K562 (cell line): ENCODE results near the gene CMPK1. TPM values are rescaled to one million over a fixed set of nuclear protein-coding genes. Genes with fewer than 3 reads are reported as not detected.
A peak's percentile ranks its signal among the peaks of the same experiment; 100 is the strongest.

ENCODE experiments used
- CAMTA2 ChIP-seq: fragments of 250-450 bp; sonication (Bioruptor Pico); conservative IDR thresholded peaks from 2 replicates; pipeline ENCODE4 v1.5.1; 2022
- CHD1 ChIP-seq: fragments of 200-600 bp; sonication (generic); IDR thresholded peaks from one replicate; pipeline ENCODE4 v1.6.1; 2012; ENCODE audit warnings: mild to moderate bottlenecking, moderate library complexity, low read length, inconsistent platforms
- E4F1 ChIP-seq: fragments of 250-450 bp; sonication (Bioruptor Pico); IDR thresholded peaks from 2 replicates; pipeline ENCODE4 v1.5.0; 2021; ENCODE audit warnings: mild to moderate bottlenecking, borderline replicate concordance
- EP400 ChIP-seq: fragments of 450-650 bp; IDR thresholded peaks from 2 replicates; pipeline ENCODE4 v1.6.1; 2017; ENCODE audit warnings: antibody characterized with exemption, mild to moderate bottlenecking, moderate library complexity
- GABPB1 ChIP-seq: sonication (generic); formaldehyde crosslinking; IDR thresholded peaks from 2 replicates; pipeline ENCODE4 v1.8.0; 2022; ENCODE audit warnings: mild to moderate bottlenecking, missing genetic modification reagents
- HEY1 ChIP-seq: fragments of 250-450 bp; sonication (Bioruptor Pico); IDR thresholded peaks from 2 replicates; pipeline ENCODE4 v1.5.0; 2020; ENCODE audit warnings: mild to moderate bottlenecking, moderate library complexity, borderline replicate concordance
- HMGXB4 ChIP-seq: sonication (generic); formaldehyde crosslinking; IDR thresholded peaks from 2 replicates; pipeline ENCODE4 v1.8.1; 2023; ENCODE audit warnings: mild to moderate bottlenecking, missing genetic modification reagents
- HOXB6 ChIP-seq: fragments of 250-450 bp; sonication (Bioruptor Pico); IDR thresholded peaks from 2 replicates; pipeline ENCODE4 v1.5.1; 2022; ENCODE audit warnings: mild to moderate bottlenecking, borderline replicate concordance
- ILF3 ChIP-seq: fragments of 450-650 bp; IDR thresholded peaks from 2 replicates; pipeline ENCODE4 v1.6.1; 2018; ENCODE audit warnings: antibody characterized with exemption, mild to moderate bottlenecking, moderate library complexity, borderline replicate concordance
- KLF13 ChIP-seq: fragments of 450-650 bp; IDR thresholded peaks from 2 replicates; pipeline ENCODE4 v1.6.1; 2016; ENCODE audit warnings: missing genetic modification characterization, low read depth, mild to moderate bottlenecking, missing compliant biosample characterization, moderate library complexity, borderline replicate concordance
- MTA3 ChIP-seq: fragments of 450-650 bp; formaldehyde crosslinking; IDR thresholded peaks from 2 replicates; pipeline ENCODE4 v1.6.1; 2017; ENCODE audit warnings: mild to moderate bottlenecking, borderline replicate concordance
- NFIC ChIP-seq: fragments of 450-650 bp; IDR thresholded peaks from 2 replicates; pipeline ENCODE4 v1.6.1; 2017; ENCODE audit warnings: mild to moderate bottlenecking, inconsistent platforms
- PHF20 ChIP-seq: fragments of 450-650 bp; IDR thresholded peaks from 2 replicates; pipeline ENCODE4 v1.6.1; 2018; ENCODE audit not compliant: partially characterized antibody
- POLR3G ChIP-seq: IDR thresholded peaks from 2 replicates; pipeline ENCODE4 v1.6.1; 2011; ENCODE audit not compliant: insufficient read length, insufficient replicate concordance; ENCODE audit errors: extremely low read depth
- RUNX1 ChIP-seq: sonication (generic); IDR thresholded peaks from 2 replicates; pipeline ENCODE4 v1.6.1; 2016; ENCODE audit warnings: antibody characterized with exemption, low read depth
- SMARCA5 ChIP-seq: fragments of 450-650 bp; IDR thresholded peaks from 2 replicates; pipeline ENCODE4 v1.6.1; 2016
- TAL1 ChIP-seq: fragments of 450-650 bp; IDR thresholded peaks from 2 replicates; pipeline ENCODE4 v1.6.1; 2016; ENCODE audit warnings: mild to moderate bottlenecking
- TFAM ChIP-seq: fragments of 250-450 bp; sonication (Bioruptor Pico); conservative IDR thresholded peaks from 2 replicates; pipeline ENCODE4 v1.5.0; 2021; ENCODE audit warnings: mild to moderate bottlenecking, moderate library complexity
- XRCC3 ChIP-seq: fragments of 450-650 bp; IDR thresholded peaks from 2 replicates; pipeline ENCODE4 v1.6.1; 2017; ENCODE audit warnings: mild to moderate bottlenecking, moderate library complexity
- XRCC4 ChIP-seq: IDR thresholded peaks from one replicate; pipeline ENCODE4 v1.6.1; 2011; ENCODE audit not compliant: insufficient read depth, insufficient read length; ENCODE audit errors: extremely low read depth
- ZBTB7A ChIP-seq: IDR thresholded peaks from 2 replicates; pipeline ENCODE4 v1.6.1; 2011; ENCODE audit warnings: low read depth, mild to moderate bottlenecking, low read length, moderate library complexity, borderline replicate concordance; ENCODE audit not compliant: control insufficient read depth
- ZNF174 ChIP-seq: fragments of 250-450 bp; sonication (Bioruptor Pico); IDR thresholded peaks from 2 replicates; pipeline ENCODE4 v1.4.0; 2020; ENCODE audit warnings: mild to moderate bottlenecking
- ZNF311 ChIP-seq: fragments of 250-450 bp; sonication (Bioruptor Pico); IDR thresholded peaks from 2 replicates; pipeline ENCODE4 v1.4.0; 2020; ENCODE audit warnings: mild to moderate bottlenecking, moderate library complexity
- ZNF583 ChIP-seq: fragments of 250-450 bp; sonication (Bioruptor Pico); IDR thresholded peaks from 2 replicates; pipeline ENCODE4 v1.4.0; 2020
- ZNF740 ChIP-seq, 3 experiments: fragments of 200-800 bp in 1 of 3; sonication (Bioruptor generic) in 1 of 3; sonication (generic) in 1 of 3; formaldehyde crosslinking in 1 of 3; IDR thresholded peaks; 2 replicates each; pipeline versions ENCODE4 v1.6.1 to v1.8.0; 2016 to 2022; ENCODE audit warnings: mild to moderate bottlenecking in 2 of 3, missing compliant biosample characterization in 2 of 3, missing genetic modification characterization in 2 of 3, missing genetic modification reagents in 1 of 3
- polyA plus RNA-seq, 8 experiments: library from polyadenylated mRNA; depleted of rRNA in 4 of 8; stranded (reverse) in 5 of 8; unstranded in 3 of 8; fragments of >200 nt; fragmentation: Nextera tagmentation in 2 of 8; fragmentation: Illumina TruSeq in 1 of 8; extraction: Ambion mirVana in 2 of 8; extraction: Trizol in 1 of 8; gene quantifications; 2 replicates each; pipeline versions ENCODE4 v1.2.1 to v1.2.3, GENCODE V29; 2011 to 2014; ENCODE audit warnings: inconsistent platforms in 1 of 8, missing spikeins in 1 of 8
- total RNA-seq, 7 experiments: library from RNA; depleted of rRNA in 6 of 7; stranded (reverse); fragments of >200 nt in 6 of 7; fragmentation: Illumina TruSeq in 2 of 7; extraction: Trizol in 2 of 7; gene quantifications; 2 replicates each; pipeline versions ENCODE4 v1.2.1 to v1.2.3, GENCODE V29; 2011 to 2021; ENCODE audit warnings: low replicate concordance in 1 of 7

Gene CMPK1
- total and polyA plus RNA-seq, 9 of the 15 experiments (the other 6 are each of a cell fraction or from before 2014, with no cell fraction given): 54.5 to 197 (median 116) TPM

- no peak for TF ChIP-seq E4F1 (CRISPR knock-in tag)
- TF ChIP-seq ZNF174: no peak
- TF ChIP-seq HEY1 (CRISPR knock-in tag): 0 out of 2 replicates have a peak, but pooled peaks have one; percentile 12
- TF ChIP-seq HMGXB4 (CRISPR knock-in tag): 0 out of 2 replicates have a peak, but pooled peaks have one; percentile 60
- TF ChIP-seq ILF3: no peak
- peak; percentile 88; the same call in 1 of the 2 replicates for TF ChIP-seq ZBTB7A
- TF ChIP-seq NFIC: peak; percentile 36; the same call in 1 of the 2 replicates
- TF ChIP-seq XRCC3: no peak
- TF ChIP-seq RUNX1: no peak
- no peak for TF ChIP-seq ZNF311
- no peak for TF ChIP-seq CHD1
- TF ChIP-seq SMARCA5: no peak
- no peak for TF ChIP-seq ZNF583 (CRISPR knock-in tag)
- TF ChIP-seq GABPB1 (CRISPR knock-in tag): peak; percentile 85
- peak; percentile 71; the same call in 1 of the 2 replicates for TF ChIP-seq MTA3
- TF ChIP-seq TFAM (CRISPR knock-in tag): no peak
- no peak for TF ChIP-seq PHF20
- 0 out of 2 replicates have a peak, but pooled peaks have one; percentile 22 for TF ChIP-seq KLF13 (tag)
- TF ChIP-seq XRCC4: no peak
- no peak for TF ChIP-seq TAL1
- TF ChIP-seq ZNF740 (CRISPR knock-in tag; IDR thresholded peaks at IDR 0.05): no peak
- TF ChIP-seq ZNF740 (tag; IDR thresholded peaks at IDR 0.05): no peak
- TF ChIP-seq CAMTA2: no peak
- no peak for TF ChIP-seq HOXB6 (CRISPR knock-in tag)
- no peak for TF ChIP-seq POLR3G
- TF ChIP-seq EP400: peak; percentile 97
Observed at GRCh38 chr1:47313915-47314664, 19.5 kb upstream of the CMPK1 start, which contains the start of gene STIL (continued).
